HEK293 (cell line): Measurements from ENCODE around the gene CCDC136.

Experiments used
- CTCF ChIA-PET: fragments of 350-600 bp; formaldehyde crosslinking; extraction: SDS; loops from one replicate; lab custom pipeline; 2021; ENCODE audit warnings: antibody characterized with exemption; lab: Yijun Ruan, JAX
- POLR2A ChIA-PET: fragments of 300-600 bp; formaldehyde crosslinking; extraction: SDS; loops from one replicate; lab custom pipeline; 2020; ENCODE audit warnings: antibody characterized with exemption, inconsistent platforms; lab: Yijun Ruan, JAX
- H3K27ac ChIP-seq: fragments of 200-500 bp; sonication (Bioruptor generic); 2 replicates; pipeline ENCODE4 v1.5.1; 2014; ENCODE audit warnings: low read depth, low read length, control low read depth, inconsistent platforms; ENCODE audit errors: extremely low read depth
- H3K36me3 ChIP-seq, 2 experiments: fragments of 200-500 bp in 1 of 2; sonication (Bioruptor generic) in 1 of 2; 1 replicate in 1 of 2; 2 replicates in 1 of 2; pipeline ENCODE4 v1.5.1; 2014 to 2017; ENCODE audit warnings: inconsistent platforms in 2 of 2, low read length in 2 of 2; ENCODE audit not compliant: control insufficient read depth in 2 of 2, insufficient read depth in 1 of 2
- H3K4me1 ChIP-seq: fragments of 200-500 bp; sonication (Bioruptor generic); 2 replicates; pipeline ENCODE4 v1.5.1; 2014; ENCODE audit warnings: mild to moderate bottlenecking, low read length, inconsistent platforms; ENCODE audit not compliant: control insufficient read depth, insufficient read depth
- H3K4me3 ChIP-seq: 2 replicates; pipeline ENCODE4 v1.5.1; 2011; ENCODE audit warnings: low read depth, mild to moderate bottlenecking, control low read depth, low read length, moderate library complexity
- H3K9me3 ChIP-seq: fragments of 200-500 bp; sonication (Bioruptor generic); 2 replicates; pipeline ENCODE4 v1.5.1; 2014; ENCODE audit warnings: low read depth, low read length, inconsistent platforms; ENCODE audit not compliant: control insufficient read depth, insufficient read depth
- GLIS1 ChIP-seq: fragments of 450-650 bp; formaldehyde crosslinking; IDR thresholded peaks from 2 replicates; pipeline ENCODE4 v1.5.1; 2016; ENCODE audit warnings: missing biosample characterization, missing genetic modification characterization
- KLF9 ChIP-seq: fragments of 450-650 bp; formaldehyde crosslinking; IDR thresholded peaks from 2 replicates; pipeline ENCODE4 v1.5.1; 2016; ENCODE audit warnings: missing biosample characterization, missing genetic modification characterization, low read depth
- SP2 ChIP-seq: fragments of 450-650 bp; formaldehyde crosslinking; IDR thresholded peaks from 2 replicates; pipeline ENCODE4 v1.5.1; 2016; ENCODE audit warnings: missing biosample characterization, missing genetic modification characterization
- ZBTB21 ChIP-seq: fragments of 450-650 bp; formaldehyde crosslinking; IDR thresholded peaks from 2 replicates; pipeline ENCODE4 v1.5.1; 2017; ENCODE audit warnings: missing biosample characterization, missing genetic modification characterization
- ZBTB8A ChIP-seq: fragments of 450-650 bp; formaldehyde crosslinking; IDR thresholded peaks from 2 replicates; pipeline ENCODE4 v1.5.1; 2016; ENCODE audit warnings: missing biosample characterization, missing genetic modification characterization
- ZFP69B ChIP-seq: fragments of 450-650 bp; formaldehyde crosslinking; IDR thresholded peaks from 2 replicates; pipeline ENCODE4 v1.5.1; 2016; ENCODE audit warnings: missing biosample characterization, missing genetic modification characterization
- ZIC2 ChIP-seq: fragments of 450-650 bp; formaldehyde crosslinking; IDR thresholded peaks from 2 replicates; pipeline ENCODE4 v1.5.1; 2016; ENCODE audit warnings: missing biosample characterization, missing genetic modification characterization
- ZNF202 ChIP-seq: fragments of 450-650 bp; formaldehyde crosslinking; IDR thresholded peaks from 2 replicates; pipeline ENCODE4 v1.5.1; 2016; ENCODE audit warnings: missing biosample characterization, missing genetic modification characterization, borderline replicate concordance
- ZNF341 ChIP-seq: fragments of 450-650 bp; formaldehyde crosslinking; IDR thresholded peaks from 2 replicates; pipeline ENCODE4; 2016; ENCODE audit warnings: low read depth, missing biosample characterization, missing genetic modification characterization
- ZNF354C ChIP-seq: fragments of 450-650 bp; formaldehyde crosslinking; IDR thresholded peaks from 2 replicates; pipeline ENCODE4 v1.5.1; 2016; ENCODE audit warnings: missing biosample characterization, missing genetic modification characterization, low read depth, borderline replicate concordance
- ZNF398 ChIP-seq: fragments of 450-650 bp; formaldehyde crosslinking; IDR thresholded peaks from 2 replicates; pipeline ENCODE4 v1.5.1; 2017; ENCODE audit warnings: missing biosample characterization, missing genetic modification characterization
- ZNF48 ChIP-seq: fragments of 450-650 bp; formaldehyde crosslinking; IDR thresholded peaks from 2 replicates; pipeline ENCODE4 v1.5.1; 2016; ENCODE audit warnings: missing biosample characterization, missing genetic modification characterization
- ZNF571 ChIP-seq: fragments of 450-650 bp; formaldehyde crosslinking; IDR thresholded peaks from 2 replicates; pipeline ENCODE4 v1.5.0; 2017; ENCODE audit warnings: missing biosample characterization, missing genetic modification characterization
- ZNF660 ChIP-seq: fragments of 450-650 bp; IDR thresholded peaks from 2 replicates; pipeline ENCODE4 v1.5.1; 2018; ENCODE audit warnings: missing biosample characterization, mild to moderate bottlenecking, missing genetic modification characterization
- TF ChIP-seq, protein P1 (sequence below): fragments of 450-650 bp; formaldehyde crosslinking; IDR thresholded peaks from 2 replicates; pipeline ENCODE4 v1.5.1; 2017; ENCODE audit warnings: missing biosample characterization, missing genetic modification characterization

CCDC136 gene

GRCh38 chr7:128830231-128831177 is 38.7 kb downstream of the CCDC136 start, which contains the start of gene FLNC:
FLNC (plus strand) TSS chr7:128830406; CDS start chr7:128830638, 232 bp downstream.
- Histone ChIP-seq H3K4me1 (no peaks in the 10 kb centered on the region), H3K36me3 (peaks cover 0 to 10% of the 10 kb centered on the region in 2 experiments; a peak in 1 of 3 replicates), H3K9me3 (no peaks in the 10 kb centered on the region), H3K27ac (no peak within 1 kb of the TSS), H3K4me3 (peak within 1 kb of the TSS; percentile 56)
- POLR2A ChIA-PET = interaction anchor here (1.5 kb wide), 1 partner anchor 91 kb away, joined by 6 read pairs; the partner anchor contains the start of gene CALU
- CTCF ChIA-PET = interaction anchor here (0.9 kb wide), 1 partner anchor 33 kb away, joined by 5 read pairs; no protein-coding TSS in a partner anchor
- TF ChIP-seq ZNF202 (tag by site-specific recombination) = 0 out of 2 replicates have a peak, but pooled peaks have one; percentile 20
- no peak for TF ChIP-seq ZNF571 (tag by site-specific recombination)

GRCh38 chr7:128831178-128831993 is 39.6 kb downstream of the CCDC136 start:
- TF ChIP-seq, protein P1, sequence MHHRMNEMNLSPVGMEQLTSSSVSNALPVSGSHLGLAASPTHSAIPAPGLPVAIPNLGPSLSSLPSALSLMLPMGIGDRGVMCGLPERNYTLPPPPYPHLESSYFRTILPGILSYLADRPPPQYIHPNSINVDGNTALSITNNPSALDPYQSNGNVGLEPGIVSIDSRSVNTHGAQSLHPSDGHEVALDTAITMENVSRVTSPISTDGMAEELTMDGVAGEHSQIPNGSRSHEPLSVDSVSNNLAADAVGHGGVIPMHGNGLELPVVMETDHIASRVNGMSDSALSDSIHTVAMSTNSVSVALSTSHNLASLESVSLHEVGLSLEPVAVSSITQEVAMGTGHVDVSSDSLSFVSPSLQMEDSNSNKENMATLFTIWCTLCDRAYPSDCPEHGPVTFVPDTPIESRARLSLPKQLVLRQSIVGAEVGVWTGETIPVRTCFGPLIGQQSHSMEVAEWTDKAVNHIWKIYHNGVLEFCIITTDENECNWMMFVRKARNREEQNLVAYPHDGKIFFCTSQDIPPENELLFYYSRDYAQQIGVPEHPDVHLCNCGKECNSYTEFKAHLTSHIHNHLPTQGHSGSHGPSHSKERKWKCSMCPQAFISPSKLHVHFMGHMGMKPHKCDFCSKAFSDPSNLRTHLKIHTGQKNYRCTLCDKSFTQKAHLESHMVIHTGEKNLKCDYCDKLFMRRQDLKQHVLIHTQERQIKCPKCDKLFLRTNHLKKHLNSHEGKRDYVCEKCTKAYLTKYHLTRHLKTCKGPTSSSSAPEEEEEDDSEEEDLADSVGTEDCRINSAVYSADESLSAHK (tag by site-specific recombination) = no peak
- peak; percentile 21; the same call in 1 of the 2 replicates for TF ChIP-seq ZIC2 (tag by site-specific recombination)
- no peak for TF ChIP-seq ZNF354C
- TF ChIP-seq GLIS1 = peak; percentile 61
- TF ChIP-seq ZBTB8A (tag by site-specific recombination) = peak; percentile 38; the same call in 1 of the 2 replicates
- TF ChIP-seq, all 188 proteins: peak for 3
- Histone ChIP-seq H3K4me3 (peak overlapping the region; percentile 56), H3K36me3 (peaks cover 0 to 19% of the 10 kb centered on the region in 2 experiments; a peak in 1 of 3 replicates), H3K27ac (no peak overlapping the region), H3K4me1 (no peaks in the 10 kb centered on the region), H3K9me3 (no peaks in the 10 kb centered on the region)
- CTCF ChIA-PET = interaction anchor here (0.9 kb wide), 1 partner anchor 32 kb away, joined by 5 read pairs; no protein-coding TSS in a partner anchor
- POLR2A ChIA-PET = interaction anchor here (0.8 to 1.5 kb wide), 2 partner anchors 31 to 92 kb away, joined by 3 to 6 read pairs; partner anchors contain the start of genes ATP6V1F and CALU

DNA sequence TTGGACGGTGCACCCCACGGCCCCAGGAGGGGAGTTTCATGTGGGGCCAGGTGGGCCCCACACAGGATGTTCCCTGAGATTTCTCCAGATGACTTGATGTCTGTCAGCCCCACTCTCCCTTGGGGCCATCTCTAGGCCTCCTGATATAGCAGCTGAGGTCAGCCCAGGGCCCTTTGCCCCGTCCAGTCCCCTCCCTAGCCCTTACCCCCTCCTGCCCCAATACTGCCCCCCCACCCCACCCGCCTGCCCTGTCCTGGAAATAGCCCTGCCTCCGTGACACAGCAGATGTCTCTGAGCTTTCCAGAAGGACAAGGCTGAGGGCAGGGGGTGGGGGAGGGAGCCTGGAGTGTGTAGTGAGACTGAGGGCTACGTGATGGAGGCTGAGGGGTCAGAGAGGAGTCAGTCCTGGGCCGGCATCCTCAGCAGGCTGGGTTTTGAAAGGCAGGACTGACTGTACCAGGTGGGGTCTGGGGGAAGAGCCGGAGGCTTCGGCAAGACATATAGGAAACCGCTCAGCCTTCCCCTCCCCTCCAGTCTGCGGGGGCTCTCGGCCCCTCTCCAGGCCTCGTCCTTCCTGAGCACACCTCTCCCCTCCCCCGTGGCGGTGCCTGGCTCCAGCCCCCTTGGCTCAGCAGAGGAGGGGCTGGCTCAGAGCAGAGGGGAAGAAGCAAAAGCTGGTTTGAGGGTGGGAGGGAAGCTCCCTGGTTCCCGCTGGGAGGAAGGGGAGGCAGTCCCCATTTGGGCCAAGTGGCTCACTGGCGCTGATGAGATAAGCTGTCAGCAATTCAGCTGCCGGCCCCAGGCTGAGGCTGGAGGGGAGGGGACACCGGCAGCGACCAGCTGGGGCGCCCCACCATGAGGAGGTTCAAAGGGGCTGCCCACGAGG is 40.5 kb downstream of the CCDC136 start:
- no peak overlapping the region for H3K27ac ChIP-seq
- peak; percentile 10; the same call in 1 of the 2 replicates for TF ChIP-seq SP2 (tag by site-specific recombination)
- TF ChIP-seq ZNF48 (tag by site-specific recombination) = no peak
- 0 out of 2 replicates have a peak, but pooled peaks have one; percentile 12 for TF ChIP-seq ZNF660 (tag by site-specific recombination)
- TF ChIP-seq ZBTB21 (tag by site-specific recombination) = no peak
- peak; percentile 59 for TF ChIP-seq ZNF398
- peak; percentile 42 for TF ChIP-seq ZNF341 (tag by site-specific recombination)
- peak; percentile 86 for TF ChIP-seq ZFP69B
- TF ChIP-seq KLF9 (tag by site-specific recombination) = no peak

More for the DNA sequence above, 40.5 kb downstream of the CCDC136 start:
- Histone ChIP-seq H3K4me1 (no peaks in the 10 kb centered on the region), H3K36me3 (peaks cover 0 to 27% of the 10 kb centered on the region in 2 experiments; a peak in 1 of 3 replicates), H3K9me3 (no peaks in the 10 kb centered on the region), H3K4me3 (no peak overlapping the region; the same call in 1 of the 2 replicates)
- ChIA-PET CTCF (interaction anchor here (0.6 to 1.2 kb wide), 3 partner anchors 9 to 31 kb away, joined by 3 to 4 read pairs (median 4); no protein-coding TSS in a partner anchor), POLR2A (interaction anchor here (0.8 to 1.5 kb wide), 2 partner anchors 30 to 93 kb away, joined by 3 to 6 read pairs; partner anchors contain the start of genes ATP6V1F and CALU)
